NCI-H510A treated with DMSO at 0.1 percent for 48 hours (cell line): ENCODE results near the gene PHLPP1.

Experiments
- DNase-seq: peaks from one replicate; lab custom pipeline; 2025; lab: John Stamatoyannopoulos, UW

The PHLPP1 gene

GRCh38 chr18:62938487-62938886 is 223.1 kb downstream of the PHLPP1 start:
- DNase-seq, result no peak

- DNase-seq, result peak; percentile 48
These were observed 224.1 kb downstream of the PHLPP1 start for GRCh38 chr18:62939433-62939832.

GRCh38 chr18:62939926-62940325 is 224.6 kb downstream of the PHLPP1 start:
- peak; percentile 36 for DNase-seq

GRCh38 chr18:62942578-62942977 is 227.2 kb downstream of the PHLPP1 start:
- no peak for DNase-seq

GRCh38 chr18:62944454-62944853 is 229.1 kb downstream of the PHLPP1 start:
- DNase-seq, result no peak

- DNase-seq, result no peak
These were observed 233.4 kb downstream of the PHLPP1 start for GRCh38 chr18:62948788-62949187.

- DNase-seq, result peak; percentile 50
These were observed 234.9 kb downstream of the PHLPP1 start for GRCh38 chr18:62950246-62950645.

- no peak for DNase-seq
These were observed 237.5 kb downstream of the PHLPP1 start for GRCh38 chr18:62952807-62953206.

GRCh38 chr18:62953663-62954062 is 238.3 kb downstream of the PHLPP1 start:
- peak; percentile 35 for DNase-seq

GRCh38 chr18:62954366-62954765 is 239.0 kb downstream of the PHLPP1 start:
- peak; percentile 82 for DNase-seq

GRCh38 chr18:62957885-62958472 is 242.6 kb downstream of the PHLPP1 start:
- DNase-seq, result no peak

GRCh38 chr18:62959481-62959880 is 244.1 kb downstream of the PHLPP1 start:
- no peak for DNase-seq

GRCh38 chr18:62963507-62963906 is 248.2 kb downstream of the PHLPP1 start:
- peak; percentile 44 for DNase-seq

- DNase-seq, result no peak
These were observed 249.1 kb downstream of the PHLPP1 start for GRCh38 chr18:62964432-62964831.

GRCh38 chr18:62967089-62967488 is 251.7 kb downstream of the PHLPP1 start:
- no peak for DNase-seq

GRCh38 chr18:62973689-62974088 is 258.3 kb downstream of the PHLPP1 start:
- no peak for DNase-seq

- DNase-seq, result no peak
These were observed 259.0 kb downstream of the PHLPP1 start for GRCh38 chr18:62974388-62974787.

GRCh38 chr18:62974928-62975675 is 259.8 kb downstream of the PHLPP1 start:
- DNase-seq, result no peak

GRCh38 chr18:62975785-62976184 is 260.4 kb downstream of the PHLPP1 start:
- no peak for DNase-seq

GRCh38 chr18:62976227-62976626 is 260.9 kb downstream of the PHLPP1 start:
- DNase-seq, result no peak

GRCh38 chr18:62977512-62977911 is 262.2 kb downstream of the PHLPP1 start:
- no peak for DNase-seq

- DNase-seq, result no peak
These were observed 263.1 kb downstream of the PHLPP1 start for GRCh38 chr18:62978251-62979049.

- peak; percentile 97 for DNase-seq
These were observed 263.8 kb downstream of the PHLPP1 start for GRCh38 chr18:62979176-62979575.
